AG09309 (cell line): ENCODE results near the gene NME5.

Experiments used
- DNase-seq: peaks from one replicate; pipeline ENCODE4 v3.0.0-alpha.2; 2010; ENCODE audit warnings: low read depth
- H3K4me3 ChIP-seq: 2 replicates; pipeline ENCODE4 v1.5.1; 2011; ENCODE audit warnings: mild to moderate bottlenecking, low read depth, low read length, moderate library complexity; ENCODE audit not compliant: control insufficient read depth
- TF ChIP-seq, protein P1 (sequence below): IDR thresholded peaks from 2 replicates; pipeline ENCODE4 v1.5.1; 2011; ENCODE audit warnings: mild to moderate bottlenecking, low read depth, low read length, inconsistent platforms; ENCODE audit not compliant: insufficient read depth, control insufficient read depth; ENCODE audit errors: missing control alignments

Gene NME5

DNA sequence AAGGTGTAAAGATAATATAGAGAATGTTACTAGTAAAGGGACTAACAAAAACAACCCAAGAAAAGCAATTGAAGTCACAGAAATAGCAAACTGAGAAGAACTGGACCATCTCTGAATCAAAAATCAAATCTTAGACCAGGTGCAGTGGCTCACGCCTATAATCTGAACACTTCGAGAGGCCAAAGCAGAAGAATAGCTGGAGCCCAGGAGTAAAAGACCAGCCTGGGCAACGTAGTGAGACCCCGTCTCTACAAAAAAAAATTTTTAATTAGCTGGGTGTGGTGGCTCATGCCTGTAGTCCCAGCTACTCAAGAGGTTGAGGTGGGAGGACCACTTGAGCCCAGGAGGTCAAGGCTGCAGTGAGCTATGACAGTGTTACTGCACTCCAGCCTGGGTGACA lies 28.0 kb downstream of the NME5 start:
- no peak overlapping the region for H3K4me3 ChIP-seq
- TF ChIP-seq, protein P1, sequence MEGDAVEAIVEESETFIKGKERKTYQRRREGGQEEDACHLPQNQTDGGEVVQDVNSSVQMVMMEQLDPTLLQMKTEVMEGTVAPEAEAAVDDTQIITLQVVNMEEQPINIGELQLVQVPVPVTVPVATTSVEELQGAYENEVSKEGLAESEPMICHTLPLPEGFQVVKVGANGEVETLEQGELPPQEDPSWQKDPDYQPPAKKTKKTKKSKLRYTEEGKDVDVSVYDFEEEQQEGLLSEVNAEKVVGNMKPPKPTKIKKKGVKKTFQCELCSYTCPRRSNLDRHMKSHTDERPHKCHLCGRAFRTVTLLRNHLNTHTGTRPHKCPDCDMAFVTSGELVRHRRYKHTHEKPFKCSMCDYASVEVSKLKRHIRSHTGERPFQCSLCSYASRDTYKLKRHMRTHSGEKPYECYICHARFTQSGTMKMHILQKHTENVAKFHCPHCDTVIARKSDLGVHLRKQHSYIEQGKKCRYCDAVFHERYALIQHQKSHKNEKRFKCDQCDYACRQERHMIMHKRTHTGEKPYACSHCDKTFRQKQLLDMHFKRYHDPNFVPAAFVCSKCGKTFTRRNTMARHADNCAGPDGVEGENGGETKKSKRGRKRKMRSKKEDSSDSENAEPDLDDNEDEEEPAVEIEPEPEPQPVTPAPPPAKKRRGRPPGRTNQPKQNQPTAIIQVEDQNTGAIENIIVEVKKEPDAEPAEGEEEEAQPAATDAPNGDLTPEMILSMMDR, result no peak
- no peak for DNase-seq

DNA sequence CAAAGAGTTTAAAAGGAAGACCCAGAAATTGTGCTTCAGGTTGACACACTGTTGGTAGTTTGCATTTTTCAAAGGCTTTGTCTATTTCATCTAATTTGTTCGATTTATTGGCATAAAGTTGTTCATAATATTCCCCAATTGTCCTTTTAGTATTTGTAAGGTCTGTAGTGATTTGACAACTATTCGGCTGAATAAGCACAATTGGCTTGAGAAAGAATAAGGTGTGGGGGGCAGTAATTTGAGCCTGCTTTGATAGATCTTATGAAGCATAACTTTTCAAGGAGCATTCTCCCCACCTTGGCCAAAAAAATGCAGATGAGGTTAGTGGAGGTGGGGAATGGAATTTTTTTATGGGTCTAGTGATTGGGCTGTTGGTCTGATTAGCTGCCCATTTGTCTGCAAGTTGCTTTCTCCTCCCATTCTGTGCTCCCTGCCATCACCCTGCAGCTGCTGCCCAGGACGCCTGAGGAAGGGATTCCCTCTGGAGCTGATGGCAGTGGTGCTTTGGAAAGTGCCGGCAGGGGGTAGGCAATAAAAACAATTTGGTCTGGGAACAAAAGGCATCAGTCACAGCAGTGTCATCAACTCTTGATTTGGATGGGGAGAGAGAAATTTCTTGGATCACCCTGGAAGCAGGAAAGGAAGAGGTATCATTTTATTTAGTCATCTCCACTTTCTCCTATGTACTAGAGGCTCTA lies 28.8 kb downstream of the NME5 start:
- DNase-seq, result no peak
- TF ChIP-seq, protein P1, result no peak
- H3K4me3 ChIP-seq, result no peak overlapping the region

DNA sequence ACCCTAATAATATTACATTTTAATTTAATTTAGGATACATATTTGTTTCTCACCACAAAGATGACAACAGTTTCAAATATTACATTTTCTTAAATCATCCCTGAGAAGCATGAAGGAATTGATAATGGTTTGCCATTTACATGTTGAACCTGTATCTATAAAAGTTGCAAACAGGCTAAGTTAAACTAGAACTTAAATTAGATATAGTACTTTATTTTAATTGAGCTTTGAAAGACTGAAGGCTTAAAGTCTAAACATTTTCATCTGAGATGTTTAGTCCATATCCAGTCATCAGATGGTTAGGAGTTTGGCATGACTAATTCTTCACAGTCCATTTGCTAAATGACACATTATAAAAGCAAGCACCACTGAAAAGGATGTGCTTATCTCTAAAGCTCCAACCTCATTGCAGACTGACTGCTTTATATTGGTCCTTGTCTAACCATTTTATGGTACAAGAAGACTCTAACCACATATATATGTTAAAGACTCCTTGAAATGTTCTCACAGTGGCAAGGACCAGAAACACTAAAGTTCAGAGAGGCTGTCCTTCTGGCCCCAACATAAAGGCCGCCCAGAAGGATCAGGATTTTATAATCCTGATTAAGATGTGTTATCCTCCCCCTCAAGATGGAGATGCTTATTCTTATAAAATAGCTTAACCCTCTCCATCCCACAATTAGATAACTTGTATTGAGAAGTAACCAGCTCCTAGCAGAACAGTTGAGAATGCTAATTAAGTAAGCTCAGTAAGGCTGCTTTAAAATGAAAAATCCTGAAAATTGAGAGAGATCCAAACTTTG lies 29.6 kb downstream of the NME5 start:
- TF ChIP-seq, protein P1, result no peak
- no peak for DNase-seq
- H3K4me3 ChIP-seq, result no peak overlapping the region

DNA sequence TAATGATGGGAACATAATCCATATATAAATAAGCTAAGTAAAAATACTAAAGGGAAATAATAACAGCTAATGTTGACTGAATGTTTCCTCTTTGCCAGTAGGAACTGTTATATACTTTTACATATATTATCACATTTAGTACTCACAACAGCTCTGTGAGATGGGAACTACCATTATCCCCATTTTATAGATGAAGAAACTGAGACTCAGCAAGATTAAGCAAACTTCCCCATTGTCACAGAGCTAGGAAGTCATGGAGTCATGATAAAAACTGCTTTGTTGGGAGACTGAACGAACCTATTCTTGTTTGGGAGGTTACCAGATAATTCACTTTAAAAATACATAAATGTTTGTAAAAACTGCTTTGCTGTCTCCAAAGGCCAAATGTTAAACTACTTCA lies 32.0 kb downstream of the NME5 start:
- TF ChIP-seq, protein P1, result no peak
- no peak overlapping the region for H3K4me3 ChIP-seq
- no peak for DNase-seq

DNA sequence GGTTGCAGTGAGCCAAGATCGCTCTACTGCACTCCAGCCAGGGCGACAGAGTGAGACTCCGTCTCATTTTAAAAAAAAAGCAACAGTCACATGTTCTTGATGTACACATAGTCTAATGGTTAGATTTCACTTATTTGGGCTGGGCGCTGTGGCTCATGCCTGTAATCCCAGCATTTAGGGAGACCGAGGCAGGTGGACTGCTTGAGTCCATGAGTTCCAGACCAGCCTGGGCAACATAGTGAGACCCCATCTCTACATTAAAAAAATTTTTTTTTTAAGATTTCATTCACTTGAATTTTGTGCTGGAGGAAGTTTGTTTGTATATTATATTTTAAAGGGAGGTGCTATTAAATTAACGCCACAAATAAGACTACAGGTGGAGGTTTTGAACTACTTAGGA lies 33.5 kb downstream of the NME5 start:
- no peak overlapping the region for H3K4me3 ChIP-seq
- DNase-seq, result no peak
- TF ChIP-seq, protein P1, result no peak

DNA sequence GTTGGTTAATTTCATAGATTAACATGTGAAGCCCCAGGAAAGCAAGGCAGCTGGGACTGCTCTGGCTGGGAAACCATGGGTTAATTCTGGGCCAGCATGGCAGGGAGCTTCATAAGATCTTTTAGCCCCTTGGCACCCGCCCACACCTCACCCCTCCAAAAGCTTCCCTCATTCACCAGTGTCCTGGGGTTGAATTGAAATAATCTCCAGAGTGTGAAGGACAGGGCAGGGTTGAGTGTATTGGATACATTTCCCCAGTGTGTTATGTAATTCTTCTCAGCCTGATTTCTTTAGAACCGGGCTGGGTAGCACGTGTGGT lies 36.0 kb downstream of the NME5 start:
- TF ChIP-seq, protein P1, result no peak
- no peak overlapping the region for H3K4me3 ChIP-seq
- no peak for DNase-seq
